ENCODE results near the gene MED22. TPM values are rescaled to one million over a fixed set of nuclear protein-coding genes. Genes with fewer than 3 reads are reported as not detected.
A peak's percentile ranks its signal among the peaks of the same experiment; 100 is the strongest.
"Not testable (repeated sequence)": the region's sequence is repeated elsewhere in the genome, so short reads cannot be mapped to it uniquely, and the experiment has no call there.

Gene MED22
- polyA plus RNA-seq, 3 donors = 22.9 to 32.5 (median 29.2) TPM

DNA sequence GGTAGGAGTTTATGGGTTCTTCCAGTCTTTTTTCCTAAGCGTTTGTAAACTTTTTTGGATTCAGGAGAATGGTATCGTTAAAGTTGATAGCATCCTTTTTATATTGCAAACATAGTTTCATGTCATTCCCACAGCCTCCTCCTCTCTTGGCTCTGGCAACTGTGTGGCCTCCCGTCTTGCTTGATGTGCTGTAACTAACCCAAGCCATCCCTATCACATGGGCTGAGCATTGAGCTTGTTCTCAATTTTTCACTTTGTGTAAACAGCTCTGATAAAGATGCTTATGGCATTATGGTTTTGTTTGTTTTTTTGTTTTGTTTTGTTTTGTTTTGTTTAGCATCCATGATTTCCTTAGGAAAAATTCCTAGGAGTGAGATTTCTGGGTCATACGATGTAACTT, 32.8 kb upstream of the MED22 start:
- no peak for DNase-seq (ENCODE audit: extremely low read depth in 1 of 11, low read depth in 9 of 11, low spot score in 4 of 11)

GRCh38 chr9:133379153-133380086, 31.5 kb upstream of the MED22 start:
- no peak for DNase-seq (ENCODE audit: extremely low read depth in 1 of 11, low read depth in 9 of 11, low spot score in 4 of 11)

DNA sequence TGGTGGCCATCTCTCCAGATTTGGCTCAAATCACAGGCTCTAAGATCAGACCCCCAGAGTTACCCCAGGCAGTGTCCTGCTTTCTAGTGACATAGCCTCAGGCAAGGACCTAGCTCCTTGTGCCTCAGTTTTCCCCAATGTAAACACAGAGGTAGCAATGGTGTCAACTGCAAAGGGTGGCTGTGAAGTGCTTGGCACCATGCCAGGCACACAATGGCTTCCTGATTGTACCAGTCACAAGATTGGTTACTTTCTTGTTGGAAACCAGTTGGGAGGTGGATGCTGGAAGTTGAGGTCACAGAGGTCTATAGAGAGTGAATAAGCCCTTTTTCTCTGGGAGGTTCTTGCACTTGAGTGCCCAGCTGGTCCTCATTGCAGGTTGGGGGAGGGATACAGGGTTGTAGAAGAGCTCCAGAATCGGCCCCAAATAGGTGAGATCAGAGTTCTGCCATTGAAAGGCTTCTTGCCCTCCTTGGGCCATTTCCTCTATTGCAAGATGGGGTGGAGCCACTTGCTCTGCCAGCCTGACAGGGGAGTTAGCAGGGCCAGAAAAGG, 30.6 kb upstream of the MED22 start:
- DNase-seq (ENCODE audit: extremely low read depth in 1 of 11, low read depth in 9 of 11, low spot score in 4 of 11) = no peak

DNA sequence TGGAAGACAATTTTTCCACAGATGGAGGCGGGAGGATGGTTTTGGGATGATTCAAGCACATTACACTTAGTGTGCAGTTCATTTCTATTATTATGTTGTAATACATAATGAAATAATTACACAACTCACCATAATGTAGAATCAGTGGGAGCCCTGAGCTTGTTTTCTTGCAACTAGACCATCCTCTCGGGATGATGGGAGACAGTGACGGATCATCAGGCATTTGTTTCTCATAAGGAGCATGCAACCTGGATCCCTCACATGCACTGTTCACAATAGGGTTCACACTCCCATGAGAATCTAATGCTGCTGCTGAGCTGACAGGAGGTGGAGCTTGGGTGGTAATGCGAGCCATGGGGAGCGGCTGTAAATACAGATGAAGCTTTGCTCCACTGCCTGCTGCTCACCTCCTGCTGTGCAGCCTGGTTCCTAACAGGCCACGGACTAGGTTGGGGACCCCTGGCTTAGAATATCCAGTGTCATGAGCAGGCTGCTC, 29.8 kb upstream of the MED22 start:
- DNase-seq (ENCODE audit: extremely low read depth in 1 of 11, low read depth in 9 of 11, low spot score in 4 of 11) = no peak

DNA sequence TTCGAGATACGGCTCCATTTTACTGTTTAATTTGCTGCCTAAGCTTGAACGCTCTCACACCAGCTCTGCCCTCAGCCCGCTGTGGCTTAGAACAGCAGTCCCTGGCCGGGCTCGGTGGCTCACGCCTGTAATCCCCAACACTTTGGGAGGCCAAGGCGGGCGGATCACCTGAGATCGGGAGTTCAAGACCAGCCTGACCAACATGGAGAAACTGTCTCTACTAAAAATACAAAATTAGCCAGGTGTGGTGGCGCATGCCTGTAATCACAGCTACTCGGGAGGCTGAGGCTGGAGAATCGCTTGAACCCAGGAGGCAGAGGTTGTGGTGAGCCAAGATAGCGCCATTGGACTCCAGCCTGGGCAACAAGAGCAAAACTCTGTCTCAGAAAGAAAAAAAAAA, 29.3 kb upstream of the MED22 start:
- not testable (repeated sequence) for DNase-seq (ENCODE audit: extremely low read depth in 1 of 11, low read depth in 9 of 11, low spot score in 4 of 11)

- DNase-seq (ENCODE audit: extremely low read depth in 1 of 11, low read depth in 9 of 11, low spot score in 4 of 11) = peak; percentile 81 to 96 (median 94)
Observed at GRCh38 chr9:133375724-133376654, 28.1 kb upstream of the MED22 start, which contains the start of the genes STKLD1 and SURF4. Gene STKLD1, plus strand, starts transcription at chr9:133376366. Its CDS starts 108 bp downstream, at chr9:133376474. Gene SURF4, minus strand, starts transcription at chr9:133376060. Its CDS starts 91 bp downstream, at chr9:133375969.

DNA sequence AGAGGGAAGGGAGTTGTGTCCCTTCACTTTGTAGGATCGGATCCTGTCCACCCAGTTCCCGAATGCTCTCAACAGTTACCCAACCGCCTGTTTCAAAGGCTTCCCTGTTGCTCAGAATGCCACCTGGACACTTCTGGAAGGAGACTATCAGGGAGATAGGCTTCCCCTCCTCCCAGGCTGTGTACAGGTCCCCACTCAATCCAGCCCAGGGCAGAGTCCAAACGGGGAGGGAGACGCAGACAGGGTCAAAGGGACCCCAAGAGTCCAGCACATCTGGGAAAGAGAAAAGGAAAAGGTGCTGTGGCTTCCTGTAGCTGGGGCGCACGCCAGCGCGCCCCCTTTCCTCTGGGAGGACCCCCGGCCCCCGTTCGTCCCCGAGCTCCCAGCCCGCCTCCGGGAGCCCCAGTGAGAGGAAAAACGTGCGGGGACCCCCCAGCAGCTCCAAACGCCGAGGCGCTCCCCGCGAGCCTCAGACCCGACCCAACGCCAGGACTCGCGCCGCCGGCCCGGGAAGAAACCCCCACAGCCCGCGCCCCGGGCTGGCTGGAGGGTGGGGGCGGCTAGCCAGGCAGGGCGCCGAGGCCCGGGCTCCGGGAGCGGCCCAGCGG, 27.3 kb upstream of the MED22 start:
- no peak for DNase-seq (ENCODE audit: extremely low read depth in 1 of 11, low read depth in 9 of 11, low spot score in 4 of 11)

GRCh38 chr9:133374612-133375115, 26.7 kb upstream of the MED22 start:
- no peak for DNase-seq (ENCODE audit: extremely low read depth in 1 of 11, low read depth in 9 of 11, low spot score in 4 of 11)

- DNase-seq (ENCODE audit: extremely low read depth in 1 of 11, low read depth in 9 of 11, low spot score in 4 of 11) = no peak
Observed at GRCh38 chr9:133372144-133372543, 24.2 kb upstream of the MED22 start.

- no peak for DNase-seq (ENCODE audit: extremely low read depth in 1 of 11, low read depth in 9 of 11, low spot score in 4 of 11)
Observed at GRCh38 chr9:133371261-133371711, 23.4 kb upstream of the MED22 start.

DNA sequence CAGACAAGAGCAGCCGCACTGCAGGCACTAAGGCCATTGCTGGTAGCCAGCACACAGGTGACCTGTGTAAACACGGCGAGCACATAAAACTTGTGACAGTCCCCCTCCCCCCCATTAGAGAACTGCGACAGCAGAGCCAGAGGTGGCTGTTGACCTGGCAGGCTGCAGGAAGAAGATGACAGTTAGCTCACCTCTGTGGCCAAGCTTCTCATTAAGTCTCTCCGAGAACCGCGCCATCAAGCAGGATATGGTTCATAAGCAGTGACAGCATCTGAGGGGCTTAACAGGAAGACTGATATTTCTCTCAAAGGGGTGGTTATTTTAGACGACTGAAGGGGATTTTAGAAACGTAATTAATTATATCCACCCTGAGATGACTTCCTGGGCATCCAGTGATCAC, 22.8 kb upstream of the MED22 start:
- no peak for DNase-seq (ENCODE audit: extremely low read depth in 1 of 11, low read depth in 9 of 11, low spot score in 4 of 11)

DNA sequence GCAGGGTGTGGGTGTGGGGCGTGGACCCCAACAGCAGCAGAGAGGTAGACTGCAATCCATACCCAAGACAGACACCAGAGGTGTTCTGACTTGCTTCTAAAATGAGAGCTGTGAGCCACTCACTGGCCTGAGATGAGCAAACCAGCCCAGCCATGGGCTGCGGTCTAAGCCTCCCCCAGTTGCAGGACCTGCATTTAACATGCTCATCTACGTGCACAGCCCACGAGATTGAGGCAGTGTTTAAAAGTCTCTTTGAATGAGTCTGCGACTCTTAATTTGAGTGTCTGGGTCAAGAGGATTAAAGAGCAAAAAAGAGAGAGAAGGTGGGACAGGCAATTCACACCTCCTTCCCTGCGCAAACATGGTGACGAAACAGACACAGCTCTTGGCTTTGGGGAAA, 22.0 kb upstream of the MED22 start:
- no peak for DNase-seq (ENCODE audit: extremely low read depth in 1 of 11, low read depth in 9 of 11, low spot score in 4 of 11)

- no peak for DNase-seq (ENCODE audit: extremely low read depth in 1 of 11, low read depth in 9 of 11, low spot score in 4 of 11)
Observed at GRCh38 chr9:133369422-133369821, 21.5 kb upstream of the MED22 start.

DNA sequence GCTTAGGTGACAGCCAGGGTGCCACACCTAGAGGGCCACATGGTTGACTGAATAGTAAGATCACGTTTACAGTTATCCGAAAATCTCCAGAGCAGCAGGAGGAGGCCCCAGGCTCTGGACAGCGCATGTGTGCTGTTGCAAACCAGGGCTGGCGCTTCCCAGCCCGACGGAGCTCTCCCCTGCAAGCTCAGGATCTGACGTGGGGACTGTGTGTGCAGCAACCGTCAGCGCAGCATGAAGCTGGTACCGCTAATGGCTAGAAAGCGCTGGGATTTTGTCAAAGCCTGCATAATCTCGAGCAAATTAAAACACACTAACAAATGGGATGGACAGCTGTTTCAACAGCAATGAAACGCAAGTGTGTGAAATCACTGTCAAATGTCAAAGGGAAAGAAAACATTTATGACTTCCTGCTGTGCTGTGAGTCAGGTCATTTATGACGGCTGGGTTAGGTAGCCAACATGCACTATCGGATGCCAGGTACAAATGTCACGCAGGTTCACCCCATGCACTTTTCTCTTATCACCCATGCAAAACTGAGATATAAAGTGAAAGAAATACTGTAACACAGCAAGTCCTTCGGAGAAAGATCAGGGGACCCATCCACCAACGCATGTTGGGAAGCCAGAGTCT, 20.4 kb upstream of the MED22 start:
- no peak for DNase-seq (ENCODE audit: extremely low read depth in 1 of 11, low read depth in 9 of 11, low spot score in 4 of 11)

- no peak for DNase-seq (ENCODE audit: extremely low read depth in 1 of 11, low read depth in 9 of 11, low spot score in 4 of 11)
Observed at GRCh38 chr9:133367778-133368177, 19.8 kb upstream of the MED22 start.

- DNase-seq (ENCODE audit: extremely low read depth in 1 of 11, low read depth in 9 of 11, low spot score in 4 of 11) = no peak
Observed at GRCh38 chr9:133367221-133367620, 19.3 kb upstream of the MED22 start.

- DNase-seq (ENCODE audit: extremely low read depth in 1 of 11, low read depth in 9 of 11, low spot score in 4 of 11) = no peak
Observed at GRCh38 chr9:133366435-133366834, 18.5 kb upstream of the MED22 start.

Data from renal cortex interstitium (tissue), 11 donors.